Measurements from ENCODE around the gene AQP3.
A peak's percentile ranks its signal among the peaks of the same experiment; 100 is the strongest.

Gene AQP3

DNA sequence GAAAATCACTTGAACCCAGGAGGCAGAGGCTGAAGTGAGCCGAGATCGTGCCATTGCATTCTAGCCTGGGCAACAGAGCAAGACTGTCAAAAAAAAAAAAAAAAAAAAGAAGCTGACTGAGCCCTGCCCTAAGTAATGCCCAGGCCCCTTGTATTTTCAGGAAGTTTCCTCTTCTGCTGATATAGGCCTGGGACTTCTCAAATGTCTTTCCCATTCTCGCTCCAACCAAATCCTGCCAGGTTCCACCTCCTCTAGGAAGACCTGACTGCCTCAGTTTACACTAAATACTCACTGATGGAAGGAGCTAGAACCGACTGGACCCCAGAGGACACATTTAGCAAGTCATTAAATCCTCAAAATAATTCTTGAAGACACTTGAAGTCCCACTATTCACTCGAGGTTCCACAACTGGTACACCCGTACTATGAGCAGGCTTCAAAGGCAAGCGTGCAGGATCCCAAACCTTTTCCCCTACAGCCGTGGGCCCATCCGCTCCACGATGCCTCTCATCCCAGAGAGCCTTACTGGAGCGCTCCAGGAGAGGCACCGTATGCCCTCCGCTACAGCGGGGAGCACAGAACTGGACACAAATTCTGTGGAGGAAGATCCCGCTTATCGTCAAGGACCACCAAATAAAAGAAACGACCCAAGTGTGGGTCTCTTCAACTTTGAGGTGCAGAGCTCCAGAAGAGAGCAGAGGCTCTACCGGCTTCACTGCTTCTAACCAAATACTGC, 25.7 kb upstream of the AQP3 start:
- Histone ChIP-seq H3K27ac (peak overlapping the region; percentile 80), H3K36me3 (peaks cover 44% of the 10 kb centered on the region), H3K4me1 (peaks cover 23% of the 10 kb centered on the region), H3K27me3 (no peaks in the 10 kb centered on the region), H4K20me1 (peaks cover 36% of the 10 kb centered on the region), H3K9ac (peak overlapping the region; percentile 88), H3K4me3 (peak overlapping the region; percentile 97), H3K9me3 (no peaks in the 10 kb centered on the region), H3K4me2 (peak overlapping the region; percentile 96)
- no peak for TF ChIP-seq Cebpa-rat (IDR thresholded peaks at IDR 0.05)

DNA sequence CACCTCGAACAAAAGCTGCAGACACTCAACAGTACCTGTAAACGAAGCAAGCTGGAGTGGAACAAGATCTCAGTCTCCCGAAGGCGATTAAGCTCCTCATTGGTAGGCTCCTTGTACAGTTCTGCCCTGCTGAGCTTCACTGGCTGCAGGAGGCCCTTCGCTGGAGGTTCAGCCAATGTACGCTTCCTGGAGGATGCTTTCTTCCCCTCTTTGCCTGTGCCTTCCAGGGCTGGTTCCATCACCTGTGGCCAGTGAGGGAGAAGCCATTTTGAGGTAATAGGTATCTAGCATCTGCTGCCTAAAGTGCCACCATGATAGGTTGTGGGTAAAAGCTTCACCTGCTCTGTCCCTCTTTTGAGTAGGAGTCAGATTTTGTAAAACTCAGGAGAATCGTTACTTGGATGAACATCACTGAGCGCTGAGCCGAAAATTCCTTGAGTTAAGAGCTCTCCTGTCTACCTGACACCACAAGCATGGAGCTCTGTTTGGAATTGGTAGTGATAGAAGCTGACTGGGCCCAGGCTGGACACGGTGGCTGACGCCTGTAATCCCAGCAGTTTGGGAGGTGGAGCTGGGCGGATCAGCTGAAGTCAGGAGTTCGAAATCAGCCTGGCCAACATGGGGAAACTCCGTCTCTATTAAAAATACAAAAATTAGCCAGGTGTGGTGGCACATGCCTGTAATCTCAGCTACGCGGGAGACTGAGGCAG, 24.9 kb upstream of the AQP3 start:
- Histone ChIP-seq H3K4me2 (peak overlapping the region; percentile 96), H4K20me1 (peaks cover 42% of the 10 kb centered on the region), H3K27me3 (no peaks in the 10 kb centered on the region), H3K9ac (peak overlapping the region; percentile 88), H3K36me3 (peaks cover 52% of the 10 kb centered on the region), H3K4me1 (peaks cover 23% of the 10 kb centered on the region), H3K9me3 (no peaks in the 10 kb centered on the region), H3K27ac (no peak overlapping the region; the same call in 1 of the 2 replicates), H3K4me3 (peak overlapping the region; percentile 97)
- TF ChIP-seq Cebpa-rat (IDR thresholded peaks at IDR 0.05) = no peak

DNA sequence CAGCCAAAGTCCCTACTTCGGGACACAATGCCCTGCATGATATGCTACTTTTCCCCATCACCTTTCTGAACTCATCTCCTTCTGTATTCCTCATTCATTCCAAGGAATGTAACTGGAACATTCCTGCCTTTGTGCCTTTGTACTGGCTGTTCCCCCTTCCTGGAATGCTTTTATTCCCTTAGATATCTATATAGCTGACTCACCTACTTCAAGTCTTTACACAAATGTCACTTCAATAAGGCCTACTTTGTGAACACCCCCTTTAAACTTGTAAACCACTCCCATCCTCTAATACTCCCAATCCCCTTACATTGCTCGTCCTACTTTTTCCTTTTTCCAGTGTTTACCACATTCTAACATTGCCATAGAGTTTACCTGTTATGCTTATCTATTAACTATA, 24.0 kb upstream of the AQP3 start:
- peaks cover 61% of the 10 kb centered on the region for H3K36me3 ChIP-seq
- H3K4me3 ChIP-seq = no peak overlapping the region
- H4K20me1 ChIP-seq = peaks cover 52% of the 10 kb centered on the region
- H3K4me2 ChIP-seq = peak overlapping the region; percentile 96; the same call in 1 of the 2 replicates
- H3K9ac ChIP-seq = no peak overlapping the region; the same call in 1 of the 2 replicates
- peaks cover 23% of the 10 kb centered on the region for H3K4me1 ChIP-seq
- no peak overlapping the region for H3K27ac ChIP-seq
- no peak for TF ChIP-seq Cebpa-rat (IDR thresholded peaks at IDR 0.05)
- no peaks in the 10 kb centered on the region for H3K27me3 ChIP-seq
- no peaks in the 10 kb centered on the region for H3K9me3 ChIP-seq

DNA sequence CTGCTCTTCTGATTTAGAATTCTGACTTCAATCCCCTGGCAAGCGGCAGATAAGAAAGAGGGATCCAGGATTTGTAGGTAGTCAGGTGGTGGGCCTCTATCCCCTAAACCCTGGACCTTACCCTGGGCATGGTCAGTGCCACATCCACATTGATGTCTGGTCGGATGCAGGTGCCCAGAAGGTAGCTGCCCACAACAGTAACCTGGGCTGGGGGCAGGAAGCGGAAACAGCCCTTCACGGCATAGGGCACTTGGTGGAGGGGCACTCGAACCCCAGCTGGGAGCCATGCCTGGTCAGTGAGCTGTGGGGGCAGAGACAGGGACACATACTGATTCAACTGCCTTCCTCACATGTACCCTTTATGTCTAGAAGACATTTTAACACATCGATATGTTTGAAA, 22.5 kb upstream of the AQP3 start:
- Histone ChIP-seq H3K36me3 (peaks cover 76% of the 10 kb centered on the region), H3K27ac (no peak overlapping the region), H4K20me1 (peaks cover 60% of the 10 kb centered on the region), H3K27me3 (no peaks in the 10 kb centered on the region), H3K9me3 (no peaks in the 10 kb centered on the region), H3K4me1 (peaks cover 23% of the 10 kb centered on the region), H3K9ac (no peak overlapping the region), H3K4me3 (no peak overlapping the region), H3K4me2 (no peak overlapping the region)
- TF ChIP-seq Cebpa-rat (IDR thresholded peaks at IDR 0.05) = no peak

DNA sequence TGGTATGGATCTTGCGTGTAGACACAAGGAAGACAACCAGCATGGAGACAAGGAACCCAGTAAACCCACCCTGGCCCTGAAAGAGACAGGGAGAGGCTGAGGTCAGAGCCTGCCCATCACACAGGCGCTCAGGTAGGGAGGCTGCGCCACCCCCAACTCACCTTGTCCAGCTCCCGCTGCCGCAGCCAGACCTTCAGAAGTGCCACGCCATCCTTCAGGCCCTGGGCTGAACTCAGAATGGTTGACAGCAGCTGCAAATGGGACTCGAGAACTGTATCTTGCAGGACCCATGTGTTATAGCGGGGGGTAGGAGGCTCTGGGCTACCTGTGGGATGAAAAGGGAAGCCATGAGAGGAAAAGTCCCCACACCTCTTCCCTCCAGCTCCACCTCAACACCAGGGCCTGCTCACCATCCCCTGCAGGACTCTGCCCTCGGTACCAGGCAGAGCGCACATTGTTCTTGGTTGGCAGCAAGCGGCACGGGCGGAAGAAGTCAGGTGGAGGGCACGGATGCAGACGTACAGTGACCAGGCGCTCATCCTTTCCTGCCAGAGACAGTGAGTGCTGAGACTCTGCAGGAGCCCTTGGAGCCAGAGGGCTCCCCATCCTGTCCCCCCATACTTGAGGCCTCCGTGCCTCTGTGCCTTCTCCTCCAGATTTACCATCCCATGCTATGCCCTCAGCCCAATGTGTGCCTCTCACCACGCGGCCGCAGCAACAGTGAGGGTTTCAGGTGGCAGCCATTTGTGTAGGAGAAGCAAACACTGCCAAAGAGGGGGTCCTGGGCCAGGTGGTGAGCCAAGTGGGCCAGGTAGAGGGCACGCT, 21.6 kb upstream of the AQP3 start:
- Histone ChIP-seq H3K27ac (no peak overlapping the region), H3K27me3 (no peaks in the 10 kb centered on the region), H3K9me3 (no peaks in the 10 kb centered on the region), H4K20me1 (peaks cover 60% of the 10 kb centered on the region), H3K4me3 (no peak overlapping the region), H3K4me2 (no peak overlapping the region), H3K9ac (no peak overlapping the region), H3K4me1 (peaks cover 18% of the 10 kb centered on the region), H3K36me3 (peaks cover 85% of the 10 kb centered on the region)
- no peak for TF ChIP-seq Cebpa-rat (IDR thresholded peaks at IDR 0.05)

DNA sequence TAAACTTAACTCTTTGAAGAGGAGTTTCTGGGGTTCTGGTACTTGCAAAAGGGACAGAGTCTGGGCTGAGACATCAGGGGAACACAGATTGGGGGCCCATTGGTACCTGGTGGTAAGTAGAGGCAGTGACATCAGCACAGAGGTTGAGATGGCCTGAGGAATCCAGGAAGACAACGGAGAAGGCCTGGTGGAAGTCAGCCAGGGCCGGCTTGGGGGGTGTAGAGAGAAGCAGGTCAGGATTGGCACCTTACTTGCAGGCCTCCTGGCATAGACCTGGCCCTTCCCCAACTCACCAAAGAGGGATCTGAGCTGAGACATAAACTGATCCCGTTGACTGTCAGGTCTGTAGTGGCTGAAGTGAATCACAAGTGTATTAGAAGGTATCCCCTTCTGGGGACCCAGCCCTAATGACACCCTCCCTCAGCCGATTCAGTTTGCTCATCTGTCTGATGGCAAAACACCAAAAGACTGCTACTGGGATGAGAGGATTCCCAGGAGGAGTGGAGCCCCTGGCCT, 20.9 kb upstream of the AQP3 start:
- Histone ChIP-seq H3K4me3 (no peak overlapping the region), H3K9ac (no peak overlapping the region), H4K20me1 (peaks cover 59% of the 10 kb centered on the region), H3K27me3 (no peaks in the 10 kb centered on the region), H3K9me3 (no peaks in the 10 kb centered on the region), H3K27ac (no peak overlapping the region), H3K4me1 (peaks cover 18% of the 10 kb centered on the region), H3K4me2 (no peak overlapping the region), H3K36me3 (peaks cover 92% of the 10 kb centered on the region)
- no peak for TF ChIP-seq Cebpa-rat (IDR thresholded peaks at IDR 0.05)

DNA sequence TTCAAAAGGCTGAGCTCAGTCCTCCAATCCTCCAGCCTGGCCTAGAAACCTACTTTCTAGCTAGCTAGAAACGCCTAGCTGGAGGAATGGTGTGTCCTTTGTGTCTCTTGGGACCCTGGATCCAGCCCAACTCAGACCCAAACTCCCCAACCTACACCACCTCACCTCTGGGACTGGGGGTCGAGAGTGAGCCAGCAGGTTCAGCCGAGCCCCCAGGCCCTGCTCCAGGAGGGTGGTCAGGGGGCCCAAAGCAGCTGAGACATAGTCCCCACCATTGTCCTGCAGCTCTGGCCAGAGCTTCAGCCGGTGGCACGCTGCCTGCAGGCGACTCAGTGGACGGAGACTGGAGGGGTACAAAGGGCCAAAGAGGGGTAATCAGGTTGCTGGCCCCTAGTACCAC, 20.1 kb upstream of the AQP3 start:
- H3K27me3 ChIP-seq = no peaks in the 10 kb centered on the region
- H4K20me1 ChIP-seq = peaks cover 56% of the 10 kb centered on the region
- H3K4me3 ChIP-seq = no peak overlapping the region
- H3K9me3 ChIP-seq = no peaks in the 10 kb centered on the region
- H3K9ac ChIP-seq = no peak overlapping the region
- H3K4me1 ChIP-seq = peaks cover 10% of the 10 kb centered on the region
- H3K27ac ChIP-seq = no peak overlapping the region
- H3K36me3 ChIP-seq = peaks cover 100% of the 10 kb centered on the region
- no peak overlapping the region for H3K4me2 ChIP-seq
- TF ChIP-seq Cebpa-rat (IDR thresholded peaks at IDR 0.05) = no peak

DNA sequence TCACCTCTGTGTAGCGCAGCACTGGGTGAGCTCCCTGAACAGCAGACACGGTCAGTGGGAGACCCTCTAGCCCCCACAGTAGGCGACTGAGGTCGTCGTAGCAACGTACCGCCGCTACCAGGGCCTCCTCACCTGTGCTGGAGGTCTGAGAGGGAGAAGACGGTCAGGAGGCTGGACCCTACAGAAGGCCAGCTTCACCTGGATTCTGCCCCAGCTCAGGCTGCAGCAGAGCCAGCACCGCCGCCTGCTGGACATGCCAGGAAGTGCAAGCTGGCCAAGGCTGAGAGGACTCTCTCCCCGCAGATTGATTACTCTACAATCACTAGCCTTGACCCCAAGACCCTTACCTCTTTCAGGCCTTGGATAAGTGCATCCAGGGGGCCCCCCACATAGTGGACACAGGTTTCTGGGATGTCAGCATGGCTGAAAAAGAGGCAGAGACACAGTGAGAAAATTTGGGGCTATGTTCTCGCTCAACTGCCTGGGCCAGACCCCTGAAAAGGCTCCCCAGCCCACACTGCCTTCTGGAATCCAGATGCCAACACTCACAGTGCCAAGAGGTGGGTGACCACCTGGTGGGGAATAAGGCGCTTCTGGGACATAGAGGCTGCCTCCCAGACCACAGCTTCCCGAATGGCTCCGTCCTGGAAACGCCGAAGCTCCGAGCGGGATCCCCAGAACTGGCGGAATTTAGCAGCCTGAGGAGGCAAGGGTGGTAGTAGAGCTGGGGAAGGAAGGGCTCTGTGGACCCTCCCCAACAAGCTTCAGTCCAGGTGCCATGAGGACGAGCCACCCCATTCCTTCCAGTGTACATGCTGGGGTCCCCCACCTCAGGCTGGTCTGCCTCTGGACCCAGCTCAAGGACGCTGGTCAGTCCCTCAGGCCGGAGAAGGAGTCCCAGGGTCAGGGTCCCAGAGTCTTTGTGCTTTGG, 19.4 kb upstream of the AQP3 start:
- Histone ChIP-seq H3K27ac (no peak overlapping the region), H3K4me2 (no peak overlapping the region), H3K9me3 (no peaks in the 10 kb centered on the region), H4K20me1 (peaks cover 49% of the 10 kb centered on the region), H3K4me1 (peaks cover 3% of the 10 kb centered on the region), H3K27me3 (no peaks in the 10 kb centered on the region), H3K36me3 (peaks cover 100% of the 10 kb centered on the region), H3K9ac (no peak overlapping the region), H3K4me3 (no peak overlapping the region)
- TF ChIP-seq Cebpa-rat (IDR thresholded peaks at IDR 0.05) = no peak

Data from BLaER1 (cell line).